NCI-H446 treated with DMSO at 0.1 percent for 48 hours (cell line): Measurements from ENCODE around the gene CACNA2D4.

Source experiments
- DNase-seq: peaks from one replicate; lab custom pipeline; 2025; lab: John Stamatoyannopoulos, UW

Gene CACNA2D4

DNA sequence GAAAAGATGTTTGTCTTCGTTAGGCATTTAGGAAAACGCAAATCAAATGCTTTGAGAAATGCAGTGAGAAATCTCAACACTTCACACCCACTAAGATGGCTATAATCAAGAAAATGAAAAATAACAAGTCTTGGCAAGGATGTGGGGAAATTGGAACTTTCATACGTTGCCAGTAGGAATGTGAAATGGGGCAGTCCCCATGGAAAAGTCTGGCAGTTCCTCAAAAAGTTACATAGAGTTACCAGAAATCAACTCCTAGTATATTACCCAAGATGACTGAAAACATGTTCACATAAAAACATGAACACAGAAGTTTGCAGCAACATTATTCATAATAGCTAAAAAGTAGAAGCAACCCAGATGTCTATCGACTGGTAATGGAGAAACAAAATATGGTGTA is 139.5 kb downstream of the CACNA2D4 start:
- no peak for DNase-seq

DNA sequence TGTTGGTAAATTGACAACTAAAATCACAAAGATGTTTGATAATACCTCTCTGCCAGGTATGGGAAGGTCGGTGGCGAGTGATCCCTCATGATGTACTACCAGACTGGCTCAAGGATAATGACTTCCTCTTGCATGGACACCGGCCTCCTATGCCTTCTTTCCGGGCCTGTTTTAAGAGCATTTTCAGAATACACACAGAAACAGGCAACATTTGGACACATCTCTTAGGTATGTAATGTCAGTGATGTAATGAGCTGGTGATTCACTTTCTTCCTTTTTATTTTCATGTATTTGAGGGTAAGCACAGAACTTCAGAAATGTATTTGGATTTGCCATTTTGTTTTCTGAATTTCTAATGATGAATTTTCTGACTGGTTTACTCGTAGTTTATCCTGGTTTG is 140.7 kb downstream of the CACNA2D4 start:
- no peak for DNase-seq

DNA sequence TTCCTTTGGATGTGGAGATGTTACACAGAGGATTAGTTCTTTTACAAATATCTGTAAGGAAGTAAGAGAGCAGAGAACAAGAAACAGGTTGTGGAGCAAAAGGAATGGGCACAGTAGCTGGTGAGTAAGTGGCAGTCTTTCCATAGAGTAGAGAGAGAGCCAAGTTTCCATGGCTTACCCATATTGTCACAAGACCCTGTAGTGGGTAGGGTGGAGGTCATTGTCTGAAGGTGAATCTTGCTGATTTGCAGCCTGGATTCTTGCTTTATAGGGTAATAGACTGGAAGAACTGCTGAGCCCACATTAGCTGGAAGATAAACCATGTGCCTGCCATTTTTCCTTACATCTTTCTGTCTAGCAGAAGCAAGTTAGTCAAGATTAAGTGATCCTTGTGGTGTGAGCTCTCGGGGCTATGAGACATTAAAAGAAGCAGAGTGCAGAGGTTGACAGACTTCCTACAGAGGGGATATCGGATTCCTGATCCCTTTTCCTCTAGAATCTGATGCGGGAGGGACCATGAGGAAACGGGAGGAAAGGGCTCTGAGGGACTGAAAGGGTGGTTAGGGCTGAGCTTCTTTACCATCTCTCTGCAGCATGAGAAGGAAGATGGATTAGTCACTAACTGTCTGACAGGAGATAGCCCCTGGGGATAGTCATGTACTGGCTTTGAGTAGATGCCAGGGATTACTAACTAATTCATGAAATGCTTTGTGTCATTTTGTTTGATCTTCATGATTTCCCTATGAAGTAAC is 142.1 kb downstream of the CACNA2D4 start:
- peak; percentile 81 for DNase-seq

DNA sequence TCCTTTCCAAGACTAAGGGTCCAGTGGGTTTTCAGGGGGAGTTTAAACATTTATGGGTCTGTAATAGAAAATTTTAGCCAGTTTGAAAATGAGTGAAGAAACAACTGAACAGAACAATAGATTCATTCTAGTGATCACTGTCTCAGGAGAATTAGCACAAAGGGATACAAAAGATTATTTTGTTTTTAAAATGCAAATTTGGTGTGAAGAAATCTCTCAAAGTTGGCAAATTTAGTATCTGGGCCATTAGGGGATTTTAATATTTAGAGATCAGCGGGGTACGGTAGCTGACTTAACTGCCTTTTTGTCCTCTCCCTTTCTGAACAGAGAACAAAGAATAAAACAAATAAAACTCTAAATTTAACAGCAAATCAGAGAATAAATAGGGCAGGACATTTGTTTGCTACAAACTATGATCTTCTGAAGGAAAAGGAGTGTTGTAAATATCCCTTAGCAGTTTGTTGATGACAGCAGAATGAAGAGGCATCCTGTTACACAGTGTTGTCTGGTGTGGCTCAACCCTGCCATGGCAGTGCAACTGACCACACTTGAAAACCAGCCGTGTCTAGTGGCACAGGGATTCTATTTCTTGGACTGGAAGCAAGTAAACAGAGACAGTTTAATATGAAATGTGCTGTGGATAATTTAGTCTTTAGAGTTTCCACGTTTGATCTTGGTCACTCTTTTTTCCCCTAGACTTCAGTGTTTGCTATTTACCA is 144.4 kb downstream of the CACNA2D4 start:
- no peak for DNase-seq

DNA sequence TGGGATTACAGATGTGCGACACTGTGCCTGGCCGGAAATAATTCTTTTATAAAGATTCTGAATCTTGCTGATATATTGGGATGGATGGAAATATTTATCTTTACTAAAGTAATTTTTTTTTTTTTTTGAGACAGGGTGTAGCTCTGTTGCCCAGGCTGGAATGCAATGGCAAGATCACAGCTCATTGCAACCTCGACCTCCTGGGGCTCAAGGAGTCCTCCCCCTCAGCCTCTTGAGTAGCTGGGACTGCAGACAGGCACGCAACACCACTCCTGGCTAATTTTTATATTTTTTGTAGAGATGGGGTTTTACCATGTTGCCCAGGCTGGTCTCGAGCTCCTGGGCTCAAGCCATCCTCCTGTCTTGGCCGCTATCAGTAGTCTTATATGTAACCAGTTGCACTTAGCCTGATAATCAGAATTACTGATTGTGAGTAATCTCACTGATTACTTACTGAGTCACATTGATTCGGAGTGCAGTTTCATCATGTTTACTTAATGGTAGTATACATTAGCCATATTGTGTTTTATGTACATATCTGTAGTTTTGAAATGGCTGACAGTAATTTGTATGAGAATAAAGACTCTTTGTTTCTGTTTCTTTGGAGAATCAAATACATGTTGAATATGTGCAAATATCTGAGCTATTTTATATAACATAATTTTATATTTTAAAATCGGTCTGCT is 148.5 kb downstream of the CACNA2D4 start:
- DNase-seq = no peak

DNA sequence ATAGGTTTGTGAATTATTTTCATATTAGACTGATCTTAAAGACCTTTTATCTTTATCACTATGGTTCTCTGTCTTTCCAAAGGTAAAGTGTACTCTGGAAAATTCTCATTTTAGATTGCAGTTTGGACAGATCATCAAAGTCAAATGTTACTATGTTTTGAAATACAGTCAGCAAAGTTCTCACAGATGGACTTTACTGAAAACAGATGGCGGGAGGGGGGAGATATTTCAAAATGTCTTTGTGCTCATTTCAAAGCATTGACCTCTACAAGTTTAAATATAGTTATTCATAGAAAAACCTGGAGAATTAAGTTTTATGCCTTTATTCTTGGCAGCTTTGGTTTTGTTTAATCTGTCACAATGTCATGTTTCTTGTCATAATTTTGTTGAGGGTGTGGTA is 149.8 kb downstream of the CACNA2D4 start:
- peak; percentile 32 for DNase-seq

DNA sequence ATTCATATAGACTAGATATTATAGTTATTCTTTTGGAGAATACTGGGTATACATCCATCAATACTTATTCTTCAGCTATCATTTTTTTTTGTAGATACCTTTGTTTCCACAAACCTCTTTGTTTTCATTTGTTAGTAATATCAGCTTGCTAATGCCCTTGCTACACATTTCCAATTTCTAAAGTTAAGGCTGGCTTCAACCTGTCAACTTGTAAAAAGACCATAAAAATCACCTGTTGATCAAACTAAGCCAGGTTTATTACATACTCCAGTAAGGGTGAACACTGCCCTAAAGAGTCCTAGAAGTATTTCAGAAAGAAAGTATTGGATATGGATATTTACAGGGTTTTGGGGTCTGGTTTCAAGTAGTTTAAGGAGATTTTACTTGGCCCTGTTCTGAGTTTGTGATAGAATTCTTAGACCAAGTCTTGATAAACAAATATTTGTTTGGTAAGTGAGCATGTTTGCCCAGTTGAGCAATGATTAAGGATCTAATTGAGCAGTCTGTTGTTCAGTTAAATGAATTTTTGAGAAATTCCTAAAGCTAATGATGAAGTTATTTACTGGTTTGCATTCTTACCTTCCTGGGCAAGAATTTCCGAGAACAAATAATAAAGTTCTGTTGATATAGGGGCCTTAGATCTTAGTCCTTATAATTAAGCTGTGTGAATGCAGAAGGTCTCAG is 150.9 kb downstream of the CACNA2D4 start:
- no peak for DNase-seq

DNA sequence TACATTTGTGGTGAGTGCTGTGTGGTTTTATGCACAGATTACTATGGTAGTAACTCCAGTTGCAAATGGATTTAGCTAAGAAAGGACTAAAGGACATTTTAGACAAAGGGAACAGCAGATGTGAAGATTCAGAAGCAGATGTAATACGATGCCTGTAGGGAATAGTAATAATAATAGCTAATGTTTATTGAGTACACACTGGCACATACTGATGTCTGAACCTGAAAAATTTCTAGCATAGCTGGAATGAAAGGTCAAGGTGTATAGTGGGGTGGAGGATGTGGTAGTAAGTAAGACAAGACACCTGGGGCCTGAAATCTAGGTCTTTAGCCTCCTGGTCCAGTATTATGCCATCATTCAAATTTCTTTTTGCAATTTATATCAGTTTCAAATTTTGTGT is 152.3 kb downstream of the CACNA2D4 start:
- DNase-seq = no peak

DNA sequence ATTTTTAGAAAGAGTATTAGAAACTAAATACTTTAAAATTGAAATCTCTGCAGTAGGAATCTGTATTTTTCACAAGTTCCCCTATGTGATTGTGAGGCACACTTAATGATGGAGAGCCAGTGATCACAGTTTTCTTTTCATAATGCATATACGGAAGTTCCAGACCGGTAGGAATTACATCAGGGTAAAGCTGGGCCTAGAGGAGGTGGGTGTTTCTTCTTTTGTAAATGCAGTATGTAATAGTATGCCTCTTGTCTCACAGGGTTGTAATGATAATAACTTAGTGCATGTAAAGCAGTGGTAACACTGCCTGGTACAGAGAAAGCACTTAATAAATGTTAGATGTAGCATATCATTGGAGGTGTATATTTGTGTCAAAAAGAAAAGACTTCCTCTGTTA is 155.3 kb downstream of the CACNA2D4 start:
- DNase-seq = no peak

DNA sequence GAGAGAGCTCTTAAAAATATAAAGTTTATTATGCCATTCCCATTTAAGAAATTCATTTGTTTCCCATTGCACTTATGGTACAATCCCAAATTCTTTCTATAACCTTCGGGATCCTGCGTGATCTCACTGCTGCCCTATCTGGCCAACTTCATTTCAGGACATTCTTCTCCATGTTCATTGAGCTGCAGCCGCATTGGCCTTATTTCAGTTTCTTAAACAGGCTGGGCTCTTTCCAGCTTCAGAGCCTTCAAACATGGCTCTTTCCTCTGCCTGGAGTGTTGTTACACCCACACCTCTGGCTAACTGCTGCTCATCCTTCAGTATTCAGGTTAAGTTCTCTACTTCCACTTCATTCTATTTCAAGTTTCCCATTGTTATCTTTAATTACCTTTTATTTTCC is 156.6 kb downstream of the CACNA2D4 start:
- no peak for DNase-seq

DNA sequence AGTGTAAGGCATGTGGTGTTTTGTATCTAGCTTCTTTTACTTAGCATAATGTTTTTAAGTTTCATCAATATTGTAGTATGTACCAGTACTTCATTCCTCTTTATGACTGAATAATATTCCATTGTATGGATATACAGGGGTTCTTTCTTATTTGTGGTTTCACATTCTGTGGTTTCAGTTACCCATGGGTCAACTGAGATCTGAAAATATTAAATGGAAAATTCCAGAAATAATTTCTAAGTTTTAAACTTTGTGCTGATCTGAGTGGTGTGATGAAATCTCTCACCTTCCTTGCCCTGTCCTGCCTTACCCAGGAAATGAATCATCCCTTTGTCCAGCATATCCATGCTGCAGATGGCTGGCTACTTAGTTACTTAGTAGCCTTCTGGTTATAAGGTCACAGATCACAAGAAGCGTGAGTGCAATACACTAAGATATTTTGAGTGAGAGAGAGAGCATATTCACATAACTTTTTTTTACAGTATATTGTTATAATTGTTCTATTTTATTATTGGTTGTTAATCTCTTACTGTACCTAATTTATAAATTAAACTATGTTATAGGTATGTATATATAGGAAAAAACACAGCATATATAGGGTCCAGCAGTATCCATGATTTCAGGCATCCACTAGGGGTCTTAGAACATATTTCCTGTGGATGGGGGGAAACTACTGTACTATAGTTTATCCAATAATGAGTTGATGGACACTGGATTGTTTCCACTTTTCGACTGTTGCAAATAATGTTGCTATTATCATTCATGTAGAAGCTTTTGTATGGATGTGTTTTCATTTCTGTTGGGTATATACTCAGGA is 157.7 kb downstream of the CACNA2D4 start:
- DNase-seq = no peak

DNA sequence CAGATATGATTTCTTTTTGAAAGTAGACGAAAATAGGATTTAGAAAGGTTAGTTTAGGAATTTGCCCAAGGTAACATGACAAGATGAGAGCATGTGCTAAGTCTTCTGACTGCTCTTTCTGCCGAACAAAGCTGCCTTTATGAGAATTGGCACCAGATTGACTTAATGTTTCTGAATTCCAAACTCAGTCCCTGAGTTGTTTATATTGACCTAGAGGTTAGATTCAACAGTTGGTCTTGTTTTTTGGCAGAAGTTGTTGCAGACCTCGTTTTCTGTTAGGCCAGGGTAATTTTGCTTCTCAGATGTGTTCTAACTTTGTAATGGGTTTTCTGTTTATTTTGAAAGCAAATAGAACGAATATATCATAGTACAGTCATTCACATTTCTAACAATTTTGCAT is 159.6 kb downstream of the CACNA2D4 start:
- peak; percentile 16 for DNase-seq

DNA sequence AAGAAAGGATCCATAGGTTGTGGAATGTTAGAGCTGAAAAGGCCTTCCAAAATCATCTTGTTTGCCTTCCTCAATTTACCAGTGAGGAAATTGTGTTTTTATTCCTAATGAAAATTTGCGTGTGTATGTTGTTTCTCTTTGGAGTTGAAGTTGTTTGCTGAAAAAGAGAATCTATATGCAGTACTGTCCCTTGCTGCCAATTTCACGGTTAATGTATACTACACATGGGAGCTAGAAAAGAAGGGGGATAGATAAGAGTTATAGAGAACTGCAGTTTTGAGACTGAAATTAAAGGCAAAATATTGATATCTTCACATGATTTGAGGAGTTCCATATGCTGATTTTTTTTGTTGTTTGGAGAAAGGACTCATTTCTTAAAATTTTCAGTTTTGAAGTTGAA is 160.1 kb downstream of the CACNA2D4 start:
- DNase-seq = no peak

DNA sequence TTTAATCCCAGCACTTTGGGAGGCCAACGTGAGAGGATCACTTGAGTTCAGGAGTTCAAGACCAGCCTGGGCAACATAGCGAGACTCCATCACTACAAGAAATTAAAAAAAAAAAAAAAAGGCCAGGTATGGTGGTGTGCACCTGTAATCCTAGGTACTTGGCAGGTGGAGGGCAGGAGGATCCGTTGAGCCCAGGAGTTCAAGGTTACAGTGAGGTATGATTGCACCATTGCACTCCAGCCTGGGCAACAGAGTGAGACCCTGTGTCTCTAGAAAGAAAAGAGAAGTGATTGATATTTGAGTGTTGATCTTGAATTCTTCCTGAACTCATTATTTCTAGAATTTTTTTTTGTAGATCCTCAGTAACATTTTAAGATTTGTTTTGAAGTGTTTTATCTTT is 168.2 kb downstream of the CACNA2D4 start:
- DNase-seq = no peak

DNA sequence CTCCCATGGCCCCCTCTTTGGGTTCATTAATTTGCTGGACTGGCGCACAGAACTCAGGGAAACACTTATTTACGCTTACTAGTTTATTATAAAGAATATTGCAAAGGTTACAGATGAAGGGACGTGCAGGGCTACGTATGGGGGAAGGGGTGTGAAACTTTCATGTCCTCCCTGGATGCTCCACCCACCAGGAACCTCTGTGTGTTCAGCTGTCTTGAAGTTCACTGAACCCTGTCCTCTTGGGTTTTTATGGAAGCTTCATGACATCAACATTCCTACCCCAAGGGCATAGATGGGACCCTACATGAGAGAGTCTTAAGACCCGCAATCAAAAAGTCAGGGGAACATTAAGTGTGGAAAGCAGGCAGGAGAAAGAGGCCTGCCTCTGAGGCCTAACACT is 169.4 kb downstream of the CACNA2D4 start:
- DNase-seq = no peak

DNA sequence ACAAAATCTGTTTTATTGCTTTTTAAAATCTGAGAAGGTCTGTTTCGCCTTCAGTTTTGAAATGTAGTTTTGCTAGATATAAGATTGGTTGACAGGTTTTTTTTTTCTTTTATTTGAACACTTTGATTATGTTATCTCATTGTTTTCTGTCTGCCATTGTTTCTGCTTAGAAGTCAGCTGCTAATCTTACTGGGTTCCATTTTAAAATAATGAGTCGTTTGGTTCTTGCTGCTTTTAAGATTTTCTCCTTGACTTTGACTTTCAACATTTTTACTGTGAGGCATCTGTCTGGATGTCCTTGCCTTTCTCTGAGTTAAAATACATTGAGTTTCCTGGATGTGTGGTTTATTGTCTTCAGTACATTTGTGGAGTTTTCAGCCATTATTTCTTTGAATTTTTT is 170.8 kb downstream of the CACNA2D4 start:
- DNase-seq = no peak

DNA sequence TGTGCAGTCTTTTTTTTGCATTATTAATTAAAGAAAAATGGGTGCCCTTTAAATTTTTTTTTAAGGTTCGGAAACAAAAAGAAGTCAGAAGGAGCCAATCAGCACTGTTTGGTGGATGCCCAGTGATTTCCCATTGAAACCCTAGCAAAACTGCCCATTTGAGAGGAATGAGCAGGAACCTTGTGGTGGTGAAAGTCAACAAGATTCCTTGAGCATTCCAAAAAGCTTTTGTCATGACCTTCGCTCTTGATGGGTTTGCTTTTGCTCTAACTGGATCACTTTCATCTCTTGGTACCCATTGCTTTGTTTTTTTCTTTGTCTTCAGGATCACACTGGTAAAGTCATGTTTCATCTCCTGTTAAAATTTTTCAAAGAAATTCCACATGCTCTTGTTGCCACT is 173.5 kb downstream of the CACNA2D4 start:
- DNase-seq = no peak
